ENCODE data around the gene KLHL2.
"Not testable (repeated sequence)": the region's sequence is repeated elsewhere in the genome, so short reads cannot be mapped to it uniquely, and the experiment has no call there.

Gene KLHL2

GRCh38 chr4:165331359-165331758 lies 124.0 kb downstream of the KLHL2 start (continued):
- TF ChIP-seq CREB5 (CRISPR knock-in tag; IDR thresholded peaks at IDR 0.05; ENCODE audit: low read depth) (no peak), ZNF8 (CRISPR knock-in tag; IDR thresholded peaks at IDR 0.05) (no peak)

GRCh38 chr4:165331823-165332222 lies 124.5 kb downstream of the KLHL2 start:
- no peak for TF ChIP-seq RARB (CRISPR knock-in tag; IDR thresholded peaks at IDR 0.05)
- TF ChIP-seq ZC3H10 (CRISPR knock-in tag; IDR thresholded peaks at IDR 0.05) = no peak
- TF ChIP-seq ZFP30 (CRISPR knock-in tag; IDR thresholded peaks at IDR 0.05) = no peak
- no peak for TF ChIP-seq OSR1 (CRISPR knock-in tag; IDR thresholded peaks at IDR 0.05)
- no peak for TF ChIP-seq ZNF70 (CRISPR knock-in tag; IDR thresholded peaks at IDR 0.05)
- TF ChIP-seq CREB5 (CRISPR knock-in tag; IDR thresholded peaks at IDR 0.05; ENCODE audit: low read depth) = no peak
- TF ChIP-seq GLIS3 (CRISPR knock-in tag; IDR thresholded peaks at IDR 0.05) = no peak
- ATAC-seq = no peak

- TF ChIP-seq OSR1 (CRISPR knock-in tag; IDR thresholded peaks at IDR 0.05) (no peak), CSDC2 (CRISPR knock-in tag; IDR thresholded peaks at IDR 0.05) (no peak), PPARA (CRISPR knock-in tag; IDR thresholded peaks at IDR 0.05; ENCODE audit: borderline replicate concordance) (no peak)
- ATAC-seq = no peak
These were observed 125.1 kb downstream of the KLHL2 start for GRCh38 chr4:165332502-165332901.

- TF ChIP-seq CREB5 (CRISPR knock-in tag; IDR thresholded peaks at IDR 0.05; ENCODE audit: low read depth) (no peak), OSR1 (CRISPR knock-in tag; IDR thresholded peaks at IDR 0.05) (no peak), ZNF70 (CRISPR knock-in tag; IDR thresholded peaks at IDR 0.05) (no peak), GLIS3 (CRISPR knock-in tag; IDR thresholded peaks at IDR 0.05) (no peak), ISL1 (CRISPR knock-in tag; IDR thresholded peaks at IDR 0.05) (no peak)
- ATAC-seq = no peak
These were observed 127.9 kb downstream of the KLHL2 start for GRCh38 chr4:165335163-165335703.

- no peak for ATAC-seq
- TF ChIP-seq POU6F1 (CRISPR knock-in tag; IDR thresholded peaks at IDR 0.05; ENCODE audit: borderline replicate concordance, low read depth) (no peak), ZNF8 (CRISPR knock-in tag; IDR thresholded peaks at IDR 0.05) (no peak), ZFP3 (CRISPR knock-in tag; IDR thresholded peaks at IDR 0.05) (no peak), CREB5 (CRISPR knock-in tag; IDR thresholded peaks at IDR 0.05; ENCODE audit: low read depth) (no peak), TSHZ2 (CRISPR knock-in tag; IDR thresholded peaks at IDR 0.05) (no peak), RARB (CRISPR knock-in tag; IDR thresholded peaks at IDR 0.05) (no peak), ARNTL (CRISPR knock-in tag; IDR thresholded peaks at IDR 0.05; ENCODE audit: borderline replicate concordance, low read depth) (no peak), ISL1 (CRISPR knock-in tag; IDR thresholded peaks at IDR 0.05) (no peak), TCF4 (CRISPR knock-in tag; IDR thresholded peaks at IDR 0.05; ENCODE audit: borderline replicate concordance) (no peak), ZNF565 (CRISPR knock-in tag; conservative IDR thresholded peaks at IDR 0.05; ENCODE audit: low read depth) (no peak), OSR1 (CRISPR knock-in tag; IDR thresholded peaks at IDR 0.05) (no peak), BACH2 (CRISPR knock-in tag; IDR thresholded peaks at IDR 0.05; ENCODE audit: borderline replicate concordance) (no peak), PATZ1 (CRISPR knock-in tag; IDR thresholded peaks at IDR 0.05; ENCODE audit: borderline replicate concordance) (no peak)
These were observed 129.4 kb downstream of the KLHL2 start for GRCh38 chr4:165336743-165337142.

GRCh38 chr4:165342340-165342739 lies 135.0 kb downstream of the KLHL2 start:
- ATAC-seq = not testable (repeated sequence)
